Gastrocnemius medialis (tissue), 4 donors: ENCODE data around the gene ACOT11. TPM values are rescaled to one million over a fixed set of nuclear protein-coding genes. Genes with fewer than 3 reads are reported as not detected.
A peak's percentile ranks its signal among the peaks of the same experiment; 100 is the strongest.

Experiments used
- ATAC-seq, 2 donors: fragments of 150-250 bp; one replicate each; pipeline ENCODE4 v1.9.1; 2016
- DNase-seq, 2 donors: peaks; one replicate each; pipeline ENCODE4 v3.0.0-alpha.2; 2019
- H3K27ac ChIP-seq, 4 donors: fragments of 200-600 bp; sonication (generic); 1 replicate in 1 of 4; 2 replicates in 3 of 4; pipeline ENCODE4 v1.5.1; 2016 to 2018; ENCODE audit warnings: mild to moderate bottlenecking in 2 of 4, moderate library complexity in 1 of 4
- H3K27me3 ChIP-seq, 3 donors: fragments of 200-600 bp; sonication (generic) in 2 of 3; 1 replicate in 1 of 3; 2 replicates in 2 of 3; pipeline versions ENCODE4 v1.5.1 to v1.6.0; 2016 to 2019; ENCODE audit warnings: mild to moderate bottlenecking in 1 of 3, moderate library complexity in 1 of 3
- H3K36me3 ChIP-seq, 2 donors: fragments of 200-600 bp; sonication (generic) in 1 of 2; one replicate each; pipeline ENCODE4 v1.5.1; 2017 to 2018
- H3K4me1 ChIP-seq, 2 donors: fragments of 200-600 bp; sonication (generic) in 1 of 2; one replicate each; pipeline ENCODE4 v1.5.1; 2016 to 2017; ENCODE audit warnings: mild to moderate bottlenecking in 2 of 2
- H3K4me3 ChIP-seq, 4 donors: fragments of 200-600 bp; sonication (generic) in 3 of 4; 1 replicate in 1 of 4; 2 replicates in 3 of 4; pipeline ENCODE4 v1.5.1; 2016 to 2019; ENCODE audit warnings: mild to moderate bottlenecking in 2 of 4
- H3K9me3 ChIP-seq, 3 donors: fragments of 200-600 bp; sonication (generic) in 2 of 3; 1 replicate in 1 of 3; 2 replicates in 2 of 3; pipeline ENCODE4 v1.5.1; 2016 to 2019
- CTCF ChIP-seq, 5 experiments: fragments of 450-650 bp in 3 of 5; fragments of 200-600 bp in 2 of 5; sonication (generic) in 2 of 5; IDR thresholded peaks in 4 of 5; conservative IDR thresholded peaks in 1 of 5; 1 replicate in 4 of 5; 2 replicates in 1 of 5; pipeline ENCODE4 v1.5.1; 2016 to 2019; ENCODE audit warnings: antibody characterized with exemption in 5 of 5, mild to moderate bottlenecking in 3 of 5, moderate library complexity in 3 of 5
- POLR2A ChIP-seq, 2 donors: fragments of 450-650 bp; IDR thresholded peaks; one replicate each; pipeline ENCODE4 v1.6.1; 2017; ENCODE audit warnings: antibody characterized with exemption in 2 of 2, mild to moderate bottlenecking in 2 of 2, moderate library complexity in 2 of 2
- in situ Hi-C, 4 donors: fragments of 200-750 bp; cut with MboI; loops; one replicate each; pipeline versions ENCODE4 v1.15.0 to v1.8.0; 2017; ENCODE audit warnings: low sequenced_read_pairs in 4 of 4
- intact Hi-C: fragments of 100-400 bp; cut with DNase I; formaldehyde crosslinking; loops from one replicate; pipeline ENCODE4 v1.15.1; 2023; ENCODE audit warnings: low total_unique reads
- total RNA-seq, 4 donors: library from RNA; depleted of rRNA; stranded (reverse); fragments of >200 nt; gene quantifications; one replicate each; pipeline versions ENCODE4 v1.1.0 to v1.2.3, GENCODE V29; 2016

ACOT11 gene
- total RNA-seq, 4 donors from 2014 or later, result 0.90 to 3.2 (median 1.2) TPM

GRCh38 chr1:54575161-54575560 lies 27.1 kb downstream of the ACOT11 start:
- H3K27ac ChIP-seq, result peak overlapping the region; percentile 73 to 96 (median 90)
- intact Hi-C loops (no loop called here), in situ Hi-C loops (no loop called here)
- no peaks in the 10 kb centered on the region for H3K36me3 ChIP-seq
- peaks cover 43 to 44% of the 10 kb centered on the region in 2 donors for H3K4me1 ChIP-seq
- H3K9me3 ChIP-seq, result no peaks in the 10 kb centered on the region
- peak; percentile 43 to 78 for ATAC-seq
- peak in 1 of 2 donors; percentile 63 for DNase-seq
- H3K27me3 ChIP-seq, result no peaks in the 10 kb centered on the region
- TF ChIP-seq POLR2A (IDR thresholded peaks at IDR 0.05) (no peak), CTCF (IDR thresholded peaks at IDR 0.05 in 4 of 5, conservative IDR thresholded peaks at IDR 0.05 in 1 of 5) (peak in 3 of 5 experiments; percentile 36 to 49 (median 44))
- no peak overlapping the region for H3K4me3 ChIP-seq

GRCh38 chr1:54575605-54576290 lies 27.7 kb downstream of the ACOT11 start:
- Histone ChIP-seq H3K27ac (peak overlapping the region; percentile 73 to 96 (median 90)), H3K36me3 (no peaks in the 10 kb centered on the region), H3K4me1 (peaks cover 45 to 47% of the 10 kb centered on the region in 2 donors), H3K9me3 (no peaks in the 10 kb centered on the region), H3K27me3 (no peaks in the 10 kb centered on the region), H3K4me3 (no peak overlapping the region)
- intact Hi-C loops, result no loop called here
- DNase-seq, result no peak
- ATAC-seq, result no peak
- TF ChIP-seq POLR2A (IDR thresholded peaks at IDR 0.05) (no peak), CTCF (IDR thresholded peaks at IDR 0.05 in 4 of 5, conservative IDR thresholded peaks at IDR 0.05 in 1 of 5) (no peak)
- in situ Hi-C loops, result no loop called here

- Histone ChIP-seq H3K27me3 (no peaks in the 10 kb centered on the region), H3K36me3 (no peaks in the 10 kb centered on the region), H3K27ac (peak overlapping the region; percentile 85 to 98 (median 95)), H3K4me3 (no peak overlapping the region), H3K9me3 (no peaks in the 10 kb centered on the region), H3K4me1 (peaks cover 51 to 55% of the 10 kb centered on the region in 2 donors)
- in situ Hi-C loops, result no loop called here
- DNase-seq (peak; percentile 80 to 92), ATAC-seq (peak; percentile 39 to 53)
- TF ChIP-seq CTCF (IDR thresholded peaks at IDR 0.05 in 4 of 5, conservative IDR thresholded peaks at IDR 0.05 in 1 of 5) (no peak), POLR2A (IDR thresholded peaks at IDR 0.05) (no peak)
- intact Hi-C loops, result no loop called here
These were observed 29.6 kb downstream of the ACOT11 start for GRCh38 chr1:54577612-54578011.

GRCh38 chr1:54579337-54579781 lies 31.3 kb downstream of the ACOT11 start:
- in situ Hi-C loops (no loop called here), intact Hi-C loops (no loop called here)
- no peaks in the 10 kb centered on the region for H3K36me3 ChIP-seq
- peak overlapping the region; percentile 85 to 98 (median 95) for H3K27ac ChIP-seq
- no peaks in the 10 kb centered on the region for H3K27me3 ChIP-seq
- no peak for TF ChIP-seq POLR2A (IDR thresholded peaks at IDR 0.05)
- TF ChIP-seq CTCF (IDR thresholded peaks at IDR 0.05 in 4 of 5, conservative IDR thresholded peaks at IDR 0.05 in 1 of 5), result no peak
- H3K4me1 ChIP-seq, result peaks cover 62 to 70% of the 10 kb centered on the region in 2 donors
- no peak for DNase-seq
- no peak for ATAC-seq
- H3K4me3 ChIP-seq, result no peak overlapping the region
- H3K9me3 ChIP-seq, result no peaks in the 10 kb centered on the region
